ENCODE data around the gene FLNB. TPM values are rescaled to one million over a fixed set of nuclear protein-coding genes. Genes with fewer than 3 reads are reported as not detected.

Gene FLNB
- total RNA-seq, 1 experiment from 2014 or later = 315 TPM

DNA sequence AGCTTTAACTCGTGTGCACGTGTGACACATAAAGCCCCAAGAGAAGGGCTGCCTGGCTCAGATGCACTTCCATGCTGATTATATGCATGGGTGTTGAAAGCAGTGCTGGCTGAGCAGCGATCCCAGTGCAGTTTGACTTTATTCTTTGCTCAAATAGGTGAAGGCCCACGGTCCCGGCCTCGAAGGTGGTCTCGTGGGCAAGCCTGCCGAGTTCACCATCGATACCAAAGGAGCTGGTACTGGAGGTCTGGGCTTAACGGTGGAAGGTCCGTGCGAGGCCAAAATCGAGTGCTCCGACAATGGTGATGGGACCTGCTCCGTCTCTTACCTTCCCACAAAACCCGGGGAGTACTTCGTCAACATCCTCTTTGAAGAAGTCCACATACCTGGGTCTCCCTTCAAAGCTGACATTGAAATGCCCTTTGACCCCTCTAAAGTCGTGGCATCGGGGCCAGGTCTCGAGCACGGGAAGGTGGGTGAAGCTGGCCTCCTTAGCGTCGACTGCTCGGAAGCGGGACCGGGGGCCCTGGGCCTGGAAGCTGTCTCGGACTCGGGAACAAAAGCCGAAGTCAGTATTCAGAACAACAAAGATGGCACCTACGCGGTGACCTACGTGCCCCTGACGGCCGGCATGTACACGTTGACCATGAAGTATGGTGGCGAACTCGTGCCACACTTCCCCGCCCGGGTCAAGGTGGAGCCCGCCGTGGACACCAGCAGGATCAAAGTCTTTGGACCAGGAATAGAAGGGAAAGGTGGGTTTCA, 114.9 kb downstream of the FLNB start:
- no peaks in the 10 kb centered on the region for H3K27me3 Mint-ChIP-seq (ENCODE audit: insufficient read depth, unreplicated experiment)

DNA sequence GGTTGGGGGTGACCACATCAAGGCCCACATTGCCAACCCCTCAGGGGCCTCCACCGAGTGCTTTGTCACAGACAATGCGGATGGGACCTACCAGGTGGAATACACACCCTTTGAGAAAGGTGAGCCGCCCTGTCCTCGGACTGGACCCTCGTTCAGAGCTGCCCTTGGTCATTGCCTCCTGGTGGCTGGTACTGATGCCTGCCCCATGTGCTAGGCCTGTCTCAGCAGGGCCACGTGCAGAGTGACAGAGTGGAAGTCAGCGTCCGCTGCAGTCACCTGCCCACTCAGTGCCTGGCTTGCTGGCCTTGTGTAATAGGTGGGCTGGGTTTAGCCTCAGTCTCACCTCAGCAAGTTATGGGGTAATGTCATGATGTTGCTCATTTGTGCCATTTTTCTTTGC, 116.2 kb downstream of the FLNB start:
- no peak for DNase-seq
- Mint-ChIP-seq H3K36me3 (ENCODE audit: insufficient read depth, unreplicated experiment) (peaks cover 100% of the 10 kb centered on the region), H3K9me3 (ENCODE audit: unreplicated experiment) (no peaks in the 10 kb centered on the region), H3K27ac (ENCODE audit: unreplicated experiment) (no peak overlapping the region), H3K27me3 (ENCODE audit: insufficient read depth, unreplicated experiment) (no peaks in the 10 kb centered on the region), H3K4me1 (ENCODE audit: low read depth, unreplicated experiment) (peaks cover 6% of the 10 kb centered on the region), H3K4me3 (ENCODE audit: unreplicated experiment) (no peak overlapping the region)
- no peak overlapping the region for H3K4me3 ChIP-seq (ENCODE audit: low read depth, low read length)
- ChIA-PET CTCF (no interaction called here), POLR2A (no interaction called here)
- no peaks in the 10 kb centered on the region for H3K27me3 ChIP-seq (replicated peaks; ENCODE audit: control insufficient read depth, insufficient read depth, low read length)
- peaks cover 19% of the 10 kb centered on the region for H3K36me3 ChIP-seq (ENCODE audit: control insufficient read depth, insufficient read depth, low read length)
- intact Hi-C loops (cut with micrococcal nuclease; ENCODE audit: unreplicated experiment) = no loop called here
- TF ChIP-seq, protein P1, sequence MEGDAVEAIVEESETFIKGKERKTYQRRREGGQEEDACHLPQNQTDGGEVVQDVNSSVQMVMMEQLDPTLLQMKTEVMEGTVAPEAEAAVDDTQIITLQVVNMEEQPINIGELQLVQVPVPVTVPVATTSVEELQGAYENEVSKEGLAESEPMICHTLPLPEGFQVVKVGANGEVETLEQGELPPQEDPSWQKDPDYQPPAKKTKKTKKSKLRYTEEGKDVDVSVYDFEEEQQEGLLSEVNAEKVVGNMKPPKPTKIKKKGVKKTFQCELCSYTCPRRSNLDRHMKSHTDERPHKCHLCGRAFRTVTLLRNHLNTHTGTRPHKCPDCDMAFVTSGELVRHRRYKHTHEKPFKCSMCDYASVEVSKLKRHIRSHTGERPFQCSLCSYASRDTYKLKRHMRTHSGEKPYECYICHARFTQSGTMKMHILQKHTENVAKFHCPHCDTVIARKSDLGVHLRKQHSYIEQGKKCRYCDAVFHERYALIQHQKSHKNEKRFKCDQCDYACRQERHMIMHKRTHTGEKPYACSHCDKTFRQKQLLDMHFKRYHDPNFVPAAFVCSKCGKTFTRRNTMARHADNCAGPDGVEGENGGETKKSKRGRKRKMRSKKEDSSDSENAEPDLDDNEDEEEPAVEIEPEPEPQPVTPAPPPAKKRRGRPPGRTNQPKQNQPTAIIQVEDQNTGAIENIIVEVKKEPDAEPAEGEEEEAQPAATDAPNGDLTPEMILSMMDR (IDR thresholded peaks at IDR 0.05; ENCODE audit: insufficient read depth in 1 of 2, low read depth in 1 of 2, low read length in 1 of 2, severe bottlenecking in 1 of 2, unreplicated experiment in 1 of 2) = no peak
- H3K9me3 ChIP-seq = no peaks in the 10 kb centered on the region
- H3K4me1 ChIP-seq = no peaks in the 10 kb centered on the region
- BruUV-seq (replicated peaks) = no TSS peak

More for the DNA sequence above, 114.9 kb downstream of the FLNB start:
- POLR2A ChIA-PET = no interaction called here
- Histone ChIP-seq H3K36me3 (ENCODE audit: control insufficient read depth, insufficient read depth, low read length) (peaks cover 19% of the 10 kb centered on the region), H3K9me3 (no peaks in the 10 kb centered on the region), H3K27me3 (replicated peaks; ENCODE audit: control insufficient read depth, insufficient read depth, low read length) (no peaks in the 10 kb centered on the region), H3K4me3 (ENCODE audit: low read depth, low read length) (no peak overlapping the region), H3K4me1 (no peaks in the 10 kb centered on the region)
- CTCF ChIA-PET = no interaction called here
- TF ChIP-seq, protein P1 (IDR thresholded peaks at IDR 0.05; ENCODE audit: insufficient read depth in 1 of 2, low read depth in 1 of 2, low read length in 1 of 2, severe bottlenecking in 1 of 2, unreplicated experiment in 1 of 2) = no peak
- no peak overlapping the region for H3K4me3 Mint-ChIP-seq (ENCODE audit: unreplicated experiment)
- intact Hi-C loops (cut with micrococcal nuclease; ENCODE audit: unreplicated experiment) = no loop called here
- TSS peak; percentile 69 for BruUV-seq (replicated peaks)
- no peak for DNase-seq
- no peaks in the 10 kb centered on the region for H3K9me3 Mint-ChIP-seq (ENCODE audit: unreplicated experiment)
- H3K4me1 Mint-ChIP-seq (ENCODE audit: low read depth, unreplicated experiment) = peaks cover 2% of the 10 kb centered on the region
- H3K27ac Mint-ChIP-seq (ENCODE audit: unreplicated experiment) = no peak overlapping the region
- peaks cover 100% of the 10 kb centered on the region for H3K36me3 Mint-ChIP-seq (ENCODE audit: insufficient read depth, unreplicated experiment)

DNA sequence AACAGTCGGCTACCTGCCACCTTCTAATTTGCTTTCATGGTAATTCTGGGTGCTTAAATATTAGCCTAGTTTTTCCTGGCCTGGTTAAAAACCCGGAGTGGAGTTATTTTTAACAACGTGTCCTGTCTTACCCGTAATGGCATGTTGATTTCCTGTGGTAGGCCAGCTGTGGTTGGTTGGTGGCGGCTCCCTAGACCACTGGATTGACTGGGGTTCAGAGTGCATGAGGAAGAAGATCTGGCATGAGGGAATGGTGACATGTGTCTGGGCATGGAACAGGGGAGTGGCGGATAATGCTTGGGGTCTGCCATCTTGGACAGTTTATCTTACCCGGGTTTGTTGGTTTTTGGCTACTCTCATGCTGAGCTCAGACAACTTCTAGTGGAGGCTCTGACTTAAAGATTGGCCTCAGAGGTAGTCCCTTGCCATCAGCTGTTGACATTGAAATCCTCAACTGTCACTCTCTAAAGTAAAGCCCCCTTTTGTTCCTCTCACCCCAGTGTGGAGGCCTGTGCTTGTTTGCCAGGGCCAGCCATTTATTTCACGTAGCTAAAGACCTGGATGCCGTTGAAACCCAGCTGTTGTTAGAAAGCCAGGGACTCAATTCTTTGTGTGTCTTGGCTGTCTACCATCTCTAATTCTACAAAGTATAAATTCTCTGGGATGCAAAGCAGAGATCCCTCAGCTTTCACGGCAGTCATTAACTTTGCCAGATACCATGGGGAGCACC, 121.0 kb downstream of the FLNB start:
- DNase-seq = no peak
- ChIA-PET CTCF (no interaction called here), POLR2A (no interaction called here)
- Histone ChIP-seq H3K27me3 (replicated peaks; ENCODE audit: control insufficient read depth, insufficient read depth, low read length) (no peaks in the 10 kb centered on the region), H3K4me1 (no peaks in the 10 kb centered on the region), H3K36me3 (ENCODE audit: control insufficient read depth, insufficient read depth, low read length) (peaks cover 14% of the 10 kb centered on the region), H3K9me3 (no peaks in the 10 kb centered on the region), H3K4me3 (ENCODE audit: low read depth, low read length) (no peak overlapping the region)
- TF ChIP-seq, protein P1 (IDR thresholded peaks at IDR 0.05; ENCODE audit: insufficient read depth in 1 of 2, low read depth in 1 of 2, low read length in 1 of 2, severe bottlenecking in 1 of 2, unreplicated experiment in 1 of 2) = no peak
- no TSS peak for BruUV-seq (replicated peaks)
- H3K27ac Mint-ChIP-seq (ENCODE audit: unreplicated experiment) = no peak overlapping the region
- H3K27me3 Mint-ChIP-seq (ENCODE audit: insufficient read depth, unreplicated experiment) = no peaks in the 10 kb centered on the region
- peaks cover 13% of the 10 kb centered on the region for H3K4me1 Mint-ChIP-seq (ENCODE audit: low read depth, unreplicated experiment)
- H3K36me3 Mint-ChIP-seq (ENCODE audit: insufficient read depth, unreplicated experiment) = peaks cover 97% of the 10 kb centered on the region
- intact Hi-C loops (cut with micrococcal nuclease; ENCODE audit: unreplicated experiment) = no loop called here
- H3K9me3 Mint-ChIP-seq (ENCODE audit: unreplicated experiment) = no peaks in the 10 kb centered on the region
- H3K4me3 Mint-ChIP-seq (ENCODE audit: unreplicated experiment) = no peak overlapping the region

Data from Caco-2 (cell line).